ENCODE results near the gene ROBO4. TPM values are rescaled to one million over a fixed set of nuclear protein-coding genes. Genes with fewer than 3 reads are reported as not detected.

The ROBO4 gene
- polyA plus RNA-seq, 2 of the 4 experiments (the other 2 are of a cell fraction) = not detected

DNA sequence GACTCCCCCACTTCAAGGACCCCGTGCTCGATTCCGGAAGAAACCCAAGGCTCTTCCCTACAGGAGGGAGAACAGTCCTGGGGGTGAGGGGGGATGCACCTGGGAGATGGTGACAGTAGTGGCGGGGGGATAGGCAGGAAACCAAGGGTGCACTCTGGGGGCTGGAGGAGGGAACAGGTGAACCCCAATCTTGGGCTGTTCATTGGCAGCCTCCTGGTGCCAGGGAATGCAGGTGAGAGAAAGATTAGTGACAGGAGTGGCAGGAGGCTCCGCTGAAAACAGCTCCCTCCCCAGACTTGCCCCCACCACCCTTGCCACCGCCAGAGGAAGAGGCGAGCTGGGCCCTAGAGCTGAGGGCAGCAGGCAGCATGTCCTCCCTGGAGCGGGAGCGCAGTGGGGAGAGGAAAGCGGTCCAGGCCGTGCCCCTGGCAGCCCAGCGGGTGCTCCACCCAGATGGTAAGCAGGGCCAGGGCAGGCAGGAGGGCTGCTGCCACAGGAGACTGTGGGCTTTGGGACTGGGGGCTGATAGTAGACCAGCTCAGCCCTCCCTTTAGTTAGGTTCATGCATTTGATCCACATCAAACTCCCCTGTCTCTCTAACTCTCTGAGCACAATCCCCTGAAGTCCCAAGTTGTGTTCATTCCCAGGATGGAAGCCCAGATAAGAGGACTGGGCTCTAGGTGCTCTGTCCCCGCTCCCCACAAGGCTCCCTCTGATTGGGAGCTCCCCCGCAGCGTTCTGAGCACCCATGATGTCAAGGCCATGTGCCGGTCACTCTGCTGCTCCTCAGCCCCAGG is 18.0 kb downstream of the ROBO4 start:
- ChIA-PET CTCF (interaction anchor here (1.0 to 2.2 kb wide), 3 partner anchors 11 to 42 kb away, joined by 3 to 6 read pairs (median 5); no protein-coding TSS in a partner anchor), POLR2A (no interaction called here)
- TF ChIP-seq, protein P1, sequence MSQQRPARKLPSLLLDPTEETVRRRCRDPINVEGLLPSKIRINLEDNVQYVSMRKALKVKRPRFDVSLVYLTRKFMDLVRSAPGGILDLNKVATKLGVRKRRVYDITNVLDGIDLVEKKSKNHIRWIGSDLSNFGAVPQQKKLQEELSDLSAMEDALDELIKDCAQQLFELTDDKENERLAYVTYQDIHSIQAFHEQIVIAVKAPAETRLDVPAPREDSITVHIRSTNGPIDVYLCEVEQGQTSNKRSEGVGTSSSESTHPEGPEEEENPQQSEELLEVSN (IDR thresholded peaks at IDR 0.05; ENCODE audit: borderline replicate concordance, low read depth) = no peak
- no peak for TF ChIP-seq HDAC2 (IDR thresholded peaks at IDR 0.05)
- no peak for TF ChIP-seq RARB (CRISPR knock-in tag; IDR thresholded peaks at IDR 0.05)
- no peak for TF ChIP-seq FOSB (CRISPR knock-in tag; IDR thresholded peaks at IDR 0.05)
- TF ChIP-seq KDM5A (IDR thresholded peaks at IDR 0.05) = no peak
- TF ChIP-seq ZNF302 (CRISPR knock-in tag; IDR thresholded peaks at IDR 0.05) = no peak
- H3K9me3 ChIP-seq = no peaks in the 10 kb centered on the region
- FAIRE-seq = no peak
- H3K27ac ChIP-seq = no peak overlapping the region
- no peak overlapping the region for H3K4me2 ChIP-seq
- H3K4me3 ChIP-seq = no peak overlapping the region
- WGBS (ENCODE audit: missing lambda C conversion rate) = 85% methylated on average over 6 of the region's 16 CpGs
- DNase-seq (ENCODE audit: low read depth in 1 of 2, low spot score in 1 of 2) = no peak
- peaks cover 6% of the 10 kb centered on the region; the same call in 1 of the 3 replicates for H3K4me1 ChIP-seq
- ATAC-seq = no peak

DNA sequence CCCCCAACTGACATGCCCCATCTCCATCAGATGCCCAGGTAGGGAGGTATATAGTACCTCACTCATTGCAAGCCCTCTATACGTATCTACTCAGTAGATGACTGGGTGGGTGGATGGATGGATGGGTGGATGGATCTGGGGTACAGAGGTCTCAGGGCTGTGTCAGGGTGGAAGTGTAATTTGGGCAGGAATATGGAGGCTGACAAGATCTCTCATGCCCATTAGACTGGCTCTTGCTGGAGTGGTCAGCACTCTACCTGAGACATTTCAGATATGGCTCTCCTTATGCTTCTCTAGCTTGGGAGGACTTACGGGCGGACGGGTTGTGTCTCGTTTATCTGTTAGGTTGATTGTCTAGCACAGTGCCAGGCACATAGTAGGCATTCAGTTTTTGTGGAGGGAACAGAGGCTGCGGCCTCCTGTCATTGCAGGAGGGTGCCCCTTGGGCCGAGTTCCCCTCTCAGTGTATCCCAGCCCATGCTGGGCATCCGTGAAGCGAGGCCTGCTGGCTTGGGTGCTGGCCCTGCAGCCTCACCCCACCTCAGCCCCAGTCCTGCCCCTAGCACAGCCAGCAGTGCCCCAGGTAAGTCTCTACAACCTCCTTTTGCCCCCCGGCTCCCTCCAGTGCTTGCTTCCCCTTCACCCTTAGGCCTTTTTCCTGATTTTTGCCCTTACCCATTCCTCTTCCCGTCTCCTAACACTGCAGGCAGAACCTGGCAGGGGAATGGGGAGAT is 18.7 kb downstream of the ROBO4 start:
- no peak for ATAC-seq
- POLR2A ChIA-PET = no interaction called here
- Histone ChIP-seq H3K9me3 (no peaks in the 10 kb centered on the region), H3K4me3 (no peak overlapping the region), H3K4me2 (no peak overlapping the region), H3K27ac (no peak overlapping the region), H3K4me1 (peaks cover 6% of the 10 kb centered on the region; the same call in 1 of the 3 replicates)
- TF ChIP-seq SMC3 (IDR thresholded peaks at IDR 0.05) (no peak), EHMT2 (IDR thresholded peaks at IDR 0.05; ENCODE audit: low read depth) (no peak), CBX8 (IDR thresholded peaks at IDR 0.05) (no peak), POLR2A (IDR thresholded peaks at IDR 0.05; ENCODE audit: low read length) (no peak), NR3C1 (IDR thresholded peaks at IDR 0.05) (no peak), KDM5A (IDR thresholded peaks at IDR 0.05) (no peak), HOXB5 (CRISPR knock-in tag; IDR thresholded peaks at IDR 0.05) (no peak), POLR2AphosphoS2 (conservative IDR thresholded peaks at IDR 0.05; ENCODE audit: low read length) (no peak), RCOR1 (IDR thresholded peaks at IDR 0.05; ENCODE audit: low read depth, low read length) (no peak), PHF8 (IDR thresholded peaks at IDR 0.05; ENCODE audit: borderline replicate concordance, low read depth) (no peak), MAFK (IDR thresholded peaks at IDR 0.05; ENCODE audit: partially characterized antibody) (no peak), TP53 (CRISPR knock-in tag; IDR thresholded peaks at IDR 0.05) (no peak)
- TF ChIP-seq, protein P2, sequence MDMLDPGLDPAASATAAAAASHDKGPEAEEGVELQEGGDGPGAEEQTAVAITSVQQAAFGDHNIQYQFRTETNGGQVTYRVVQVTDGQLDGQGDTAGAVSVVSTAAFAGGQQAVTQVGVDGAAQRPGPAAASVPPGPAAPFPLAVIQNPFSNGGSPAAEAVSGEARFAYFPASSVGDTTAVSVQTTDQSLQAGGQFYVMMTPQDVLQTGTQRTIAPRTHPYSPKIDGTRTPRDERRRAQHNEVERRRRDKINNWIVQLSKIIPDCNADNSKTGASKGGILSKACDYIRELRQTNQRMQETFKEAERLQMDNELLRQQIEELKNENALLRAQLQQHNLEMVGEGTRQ (IDR thresholded peaks at IDR 0.05) = no peak
- TF ChIP-seq, protein P3, sequence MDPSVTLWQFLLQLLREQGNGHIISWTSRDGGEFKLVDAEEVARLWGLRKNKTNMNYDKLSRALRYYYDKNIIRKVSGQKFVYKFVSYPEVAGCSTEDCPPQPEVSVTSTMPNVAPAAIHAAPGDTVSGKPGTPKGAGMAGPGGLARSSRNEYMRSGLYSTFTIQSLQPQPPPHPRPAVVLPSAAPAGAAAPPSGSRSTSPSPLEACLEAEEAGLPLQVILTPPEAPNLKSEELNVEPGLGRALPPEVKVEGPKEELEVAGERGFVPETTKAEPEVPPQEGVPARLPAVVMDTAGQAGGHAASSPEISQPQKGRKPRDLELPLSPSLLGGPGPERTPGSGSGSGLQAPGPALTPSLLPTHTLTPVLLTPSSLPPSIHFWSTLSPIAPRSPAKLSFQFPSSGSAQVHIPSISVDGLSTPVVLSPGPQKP (IDR thresholded peaks at IDR 0.05; ENCODE audit: low read depth, low read length) = no peak
- TF ChIP-seq, protein P4, sequence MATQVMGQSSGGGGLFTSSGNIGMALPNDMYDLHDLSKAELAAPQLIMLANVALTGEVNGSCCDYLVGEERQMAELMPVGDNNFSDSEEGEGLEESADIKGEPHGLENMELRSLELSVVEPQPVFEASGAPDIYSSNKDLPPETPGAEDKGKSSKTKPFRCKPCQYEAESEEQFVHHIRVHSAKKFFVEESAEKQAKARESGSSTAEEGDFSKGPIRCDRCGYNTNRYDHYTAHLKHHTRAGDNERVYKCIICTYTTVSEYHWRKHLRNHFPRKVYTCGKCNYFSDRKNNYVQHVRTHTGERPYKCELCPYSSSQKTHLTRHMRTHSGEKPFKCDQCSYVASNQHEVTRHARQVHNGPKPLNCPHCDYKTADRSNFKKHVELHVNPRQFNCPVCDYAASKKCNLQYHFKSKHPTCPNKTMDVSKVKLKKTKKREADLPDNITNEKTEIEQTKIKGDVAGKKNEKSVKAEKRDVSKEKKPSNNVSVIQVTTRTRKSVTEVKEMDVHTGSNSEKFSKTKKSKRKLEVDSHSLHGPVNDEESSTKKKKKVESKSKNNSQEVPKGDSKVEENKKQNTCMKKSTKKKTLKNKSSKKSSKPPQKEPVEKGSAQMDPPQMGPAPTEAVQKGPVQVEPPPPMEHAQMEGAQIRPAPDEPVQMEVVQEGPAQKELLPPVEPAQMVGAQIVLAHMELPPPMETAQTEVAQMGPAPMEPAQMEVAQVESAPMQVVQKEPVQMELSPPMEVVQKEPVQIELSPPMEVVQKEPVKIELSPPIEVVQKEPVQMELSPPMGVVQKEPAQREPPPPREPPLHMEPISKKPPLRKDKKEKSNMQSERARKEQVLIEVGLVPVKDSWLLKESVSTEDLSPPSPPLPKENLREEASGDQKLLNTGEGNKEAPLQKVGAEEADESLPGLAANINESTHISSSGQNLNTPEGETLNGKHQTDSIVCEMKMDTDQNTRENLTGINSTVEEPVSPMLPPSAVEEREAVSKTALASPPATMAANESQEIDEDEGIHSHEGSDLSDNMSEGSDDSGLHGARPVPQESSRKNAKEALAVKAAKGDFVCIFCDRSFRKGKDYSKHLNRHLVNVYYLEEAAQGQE (IDR thresholded peaks at IDR 0.05) = no peak
- 79% methylated on average over 10 of the region's 11 CpGs for WGBS (ENCODE audit: missing lambda C conversion rate)
- CTCF ChIA-PET = interaction anchor here (0.8 to 5.5 kb wide), 6 partner anchors 10 to 239 kb away, joined by 3 to 38 read pairs (median 3); partner anchors contain the start of gene ROBO3
- no peak for DNase-seq (ENCODE audit: low read depth in 1 of 2, low spot score in 1 of 2)
- no peak for FAIRE-seq
